ENCODE results near the gene MAPK10.
"Not testable (repeated sequence)": the region's sequence is repeated elsewhere in the genome, so short reads cannot be mapped to it uniquely, and the experiment has no call there.

MAPK10 gene

DNA sequence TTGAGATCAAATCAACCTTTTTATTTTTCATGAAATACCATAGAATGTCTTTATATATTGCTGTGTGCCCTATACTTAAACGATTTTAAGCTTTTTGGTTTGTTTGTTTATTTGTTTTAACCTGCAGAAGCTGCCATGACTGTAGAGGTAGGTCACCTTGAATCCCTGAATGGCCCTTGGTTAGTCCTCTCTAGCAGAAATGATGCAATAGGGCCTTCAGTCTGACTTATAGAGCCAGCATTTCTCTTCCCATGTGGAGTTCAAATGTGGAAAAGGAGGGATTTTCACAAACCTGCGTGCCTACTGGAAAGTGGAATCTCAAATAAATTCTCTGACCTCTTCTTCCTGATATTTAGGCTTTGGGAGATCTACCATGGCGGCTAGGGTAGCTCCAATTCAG, 327.9 kb downstream of the MAPK10 start:
- no peak for DNase-seq

DNA sequence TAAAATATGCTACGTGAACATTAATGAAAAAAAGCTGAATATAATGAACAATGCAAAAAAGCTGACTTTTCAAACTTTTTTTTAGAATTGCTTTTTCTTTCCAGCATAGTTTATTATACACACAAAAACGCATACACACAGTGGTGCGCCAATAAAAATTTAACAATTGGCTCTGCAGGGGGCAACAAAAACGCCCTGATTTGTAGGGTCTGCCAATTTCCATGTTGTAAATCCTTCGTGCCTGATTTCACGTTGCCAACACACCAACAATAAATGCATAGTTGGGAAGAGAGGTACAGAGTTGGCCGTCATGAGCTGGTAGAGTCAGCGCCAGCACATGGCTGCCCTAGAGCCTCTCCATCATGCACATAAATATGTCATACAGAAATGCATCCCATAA, 333.1 kb downstream of the MAPK10 start:
- DNase-seq: no peak

DNA sequence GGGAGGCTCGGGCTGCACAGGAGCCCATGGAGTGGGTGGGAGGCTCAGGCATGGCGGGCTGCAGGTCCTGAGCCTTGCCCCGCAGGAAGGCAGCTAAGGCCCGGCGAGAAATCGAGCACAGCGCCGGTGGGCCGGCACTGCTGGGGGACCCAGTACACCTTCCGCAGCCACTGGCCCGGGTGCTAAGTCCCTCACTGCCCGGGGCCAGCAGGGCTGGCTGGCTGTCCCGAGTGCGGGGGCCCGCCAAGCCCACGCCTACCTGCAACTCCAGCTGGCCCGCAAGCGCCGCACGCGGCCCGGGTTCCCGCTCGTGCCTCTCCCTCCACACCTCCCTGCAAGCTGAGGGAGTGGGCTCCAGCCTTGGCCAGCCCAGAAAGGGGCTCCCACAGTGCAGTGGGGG, 338.2 kb downstream of the MAPK10 start:
- not testable (repeated sequence) for DNase-seq

DNA sequence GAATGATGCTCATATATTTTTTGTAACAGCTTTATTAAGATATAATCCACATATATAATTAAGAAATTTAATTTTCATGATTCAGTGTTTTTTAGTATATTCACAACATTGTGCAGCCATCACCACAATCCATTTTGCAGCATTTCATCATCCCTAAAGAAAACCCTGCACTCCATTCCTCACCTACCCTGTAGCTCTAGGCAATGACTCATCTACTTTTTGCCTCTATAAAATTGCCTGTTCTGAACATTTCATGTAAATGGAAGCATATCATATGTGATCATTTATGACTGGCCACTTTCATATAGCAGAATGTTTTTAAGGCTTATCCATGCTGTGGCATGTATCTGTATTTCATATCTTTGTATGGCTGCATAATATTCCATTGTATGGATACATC, 339.9 kb downstream of the MAPK10 start:
- no peak for DNase-seq

DNA sequence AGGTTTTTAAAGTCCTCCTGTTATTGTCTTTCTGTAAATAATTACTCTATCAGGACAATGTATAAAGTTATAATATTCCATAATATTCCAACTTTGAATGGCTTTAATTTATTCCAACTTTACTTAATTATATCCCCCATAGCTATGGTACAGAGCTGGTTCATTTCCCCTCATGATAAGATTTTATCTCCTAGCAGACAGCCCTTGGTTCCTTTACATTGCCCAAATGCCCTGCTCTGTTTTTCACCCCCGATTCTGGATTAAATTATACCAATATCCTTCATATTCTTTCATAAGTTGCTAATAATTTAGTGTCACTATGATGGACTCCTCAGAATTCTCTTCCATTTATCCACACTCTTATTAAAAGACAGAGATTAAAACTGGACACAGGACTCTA, 340.5 kb downstream of the MAPK10 start:
- DNase-seq: no peak

DNA sequence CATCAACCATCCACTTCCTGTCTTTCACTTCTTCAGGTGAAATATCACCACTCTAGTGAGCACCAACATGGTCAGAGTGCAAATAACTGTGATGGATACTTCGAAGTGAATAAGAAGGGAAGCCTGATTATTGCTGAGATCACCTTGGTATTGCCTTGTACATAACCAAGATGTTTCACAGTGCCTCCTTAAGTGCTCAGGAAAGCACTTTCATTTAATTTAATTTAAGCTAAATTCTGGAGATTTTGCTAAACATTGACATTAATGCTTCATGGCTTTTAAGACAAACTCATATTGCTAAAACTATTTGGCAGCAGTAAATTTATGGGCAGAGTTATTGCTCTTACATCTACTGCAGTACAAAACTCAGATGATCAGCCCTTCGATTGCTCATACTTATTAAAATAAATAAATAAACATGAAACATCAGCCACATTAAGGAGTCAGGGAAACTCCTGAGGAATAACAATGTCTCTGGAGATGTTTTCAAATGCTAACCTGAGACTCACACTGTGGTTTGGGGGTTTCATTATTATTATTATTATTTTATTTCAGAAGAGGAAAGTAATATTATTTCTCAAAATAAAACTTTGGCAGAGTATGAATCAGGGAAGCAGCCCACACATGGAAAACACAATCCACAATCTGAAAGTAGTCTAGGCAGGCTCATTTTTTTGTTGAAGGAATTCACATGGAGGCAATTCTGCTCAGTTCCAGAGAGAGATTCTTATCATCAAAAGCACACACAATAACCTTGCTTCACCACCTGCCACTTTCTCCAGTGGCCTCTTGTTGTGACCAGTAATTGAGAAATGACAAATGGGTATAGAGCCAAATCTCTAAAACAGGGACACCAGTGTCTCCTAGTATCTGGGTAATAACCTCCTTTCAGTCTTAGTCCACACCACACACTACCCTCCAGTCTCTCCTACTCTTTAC, 344.2 kb downstream of the MAPK10 start:
- no peak for DNase-seq

DNA sequence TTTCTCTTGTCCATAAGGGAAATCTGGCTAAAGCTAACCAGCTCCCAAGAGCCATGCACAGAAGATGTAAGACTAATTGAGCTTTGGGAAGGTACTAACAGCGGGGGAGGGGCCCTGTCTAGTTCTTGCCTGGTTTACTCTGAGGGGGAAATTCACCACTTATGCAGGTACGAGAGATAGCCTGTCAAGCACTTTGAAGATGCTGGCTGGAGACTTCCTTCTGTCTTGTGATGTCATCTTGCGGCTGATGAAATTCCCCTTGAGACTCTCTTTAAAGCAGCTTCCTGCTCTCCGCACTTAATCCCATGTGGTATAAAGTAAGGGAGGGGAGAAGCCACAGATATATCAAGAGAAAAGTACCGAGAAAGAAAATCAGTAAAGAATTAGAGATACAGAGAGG, 345.3 kb downstream of the MAPK10 start:
- no peak for DNase-seq

DNA sequence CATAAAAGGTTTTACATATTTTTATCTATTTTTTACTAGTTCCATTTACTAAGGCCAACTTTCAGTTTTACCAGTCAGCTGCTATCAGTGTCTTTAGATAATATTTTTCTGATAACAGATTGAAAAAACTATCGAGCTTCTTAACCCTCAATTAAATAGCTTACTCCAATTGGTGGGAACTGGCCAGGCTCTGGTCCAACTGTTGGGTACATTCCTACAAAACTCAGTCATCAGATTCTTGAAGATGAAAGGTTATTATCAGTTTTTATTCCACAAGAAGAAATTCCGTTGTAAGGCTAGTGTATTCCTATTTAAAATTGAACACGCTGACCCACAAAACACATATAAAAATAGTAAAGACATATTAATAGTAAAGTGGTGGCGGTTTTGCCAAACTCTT, 346.2 kb downstream of the MAPK10 start:
- DNase-seq: no peak

DNA sequence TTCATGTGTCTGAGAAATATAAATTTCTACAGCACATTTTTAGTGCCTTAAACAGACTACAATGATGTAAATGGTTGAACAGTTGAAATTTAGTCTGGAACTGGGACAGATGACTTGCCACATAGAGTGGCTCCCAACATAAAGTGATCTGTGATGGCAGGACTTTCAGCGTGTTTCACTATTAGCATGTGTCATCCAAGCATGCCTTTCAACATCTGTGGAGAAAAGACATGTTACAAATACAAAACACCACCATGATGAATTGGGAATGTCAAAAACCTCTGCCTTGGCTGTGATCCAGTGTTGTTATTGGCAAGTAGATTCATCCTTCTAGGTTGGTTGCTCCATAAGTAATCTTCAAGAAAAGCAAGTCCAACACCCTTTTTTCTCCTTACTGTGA, 348.7 kb downstream of the MAPK10 start:
- no peak for DNase-seq

DNA sequence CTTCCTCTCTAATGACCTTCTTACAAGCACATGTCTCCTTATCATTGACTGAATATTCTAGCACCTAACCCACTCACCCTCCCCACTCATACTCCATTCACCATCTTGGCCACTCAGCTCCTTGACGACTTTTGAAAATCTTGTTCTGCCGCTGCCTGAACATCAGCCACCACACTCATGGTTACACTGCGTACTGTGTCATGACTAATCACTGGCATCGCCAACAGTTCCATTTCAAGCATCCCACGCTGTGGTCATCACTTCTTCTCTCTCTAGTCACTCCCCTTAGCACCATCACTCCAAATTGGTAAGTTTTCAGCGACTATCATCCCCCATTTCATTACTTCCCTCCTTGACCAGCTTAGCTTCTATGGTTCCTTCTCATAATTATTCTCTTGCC, 352.8 kb downstream of the MAPK10 start:
- DNase-seq: no peak

DNA sequence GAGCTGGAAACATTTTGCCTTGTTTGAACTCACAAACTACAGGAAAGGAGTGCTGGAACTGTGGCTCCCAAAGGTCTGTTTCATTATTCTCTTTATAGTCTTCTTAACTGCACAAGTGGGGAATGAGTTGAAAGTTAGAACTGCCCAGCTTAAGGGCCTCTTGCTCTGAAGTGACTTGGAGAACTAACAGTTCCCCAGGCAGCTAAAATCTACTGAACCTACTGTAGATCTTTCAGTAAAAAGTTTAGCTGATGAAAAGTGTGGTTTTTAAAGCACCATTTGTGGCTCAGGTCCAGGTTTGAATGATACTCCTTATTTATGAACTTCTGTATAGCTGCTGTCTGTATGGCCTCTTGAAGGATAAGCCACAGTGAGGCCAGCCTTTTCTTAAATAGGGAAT, 353.8 kb downstream of the MAPK10 start:
- DNase-seq: no peak

DNA sequence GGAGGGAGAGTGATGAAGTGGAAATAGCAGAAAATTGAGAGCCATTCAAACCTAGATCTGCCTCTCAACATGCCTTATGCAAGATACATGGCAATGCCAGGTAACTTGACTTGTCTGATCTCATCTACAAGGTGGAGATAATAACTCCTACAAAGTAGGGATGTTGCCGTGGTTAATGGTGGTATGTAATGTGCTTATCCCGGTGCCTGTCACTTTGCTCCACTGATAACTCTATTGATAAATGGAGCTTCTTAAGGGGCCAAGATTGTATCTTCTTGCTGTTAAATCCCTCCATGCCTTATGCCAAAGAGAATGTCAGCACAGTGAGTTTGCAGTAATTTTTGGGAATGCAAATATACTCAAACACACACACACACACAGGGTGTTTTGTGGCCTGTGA, 355.8 kb downstream of the MAPK10 start:
- no peak for DNase-seq

DNA sequence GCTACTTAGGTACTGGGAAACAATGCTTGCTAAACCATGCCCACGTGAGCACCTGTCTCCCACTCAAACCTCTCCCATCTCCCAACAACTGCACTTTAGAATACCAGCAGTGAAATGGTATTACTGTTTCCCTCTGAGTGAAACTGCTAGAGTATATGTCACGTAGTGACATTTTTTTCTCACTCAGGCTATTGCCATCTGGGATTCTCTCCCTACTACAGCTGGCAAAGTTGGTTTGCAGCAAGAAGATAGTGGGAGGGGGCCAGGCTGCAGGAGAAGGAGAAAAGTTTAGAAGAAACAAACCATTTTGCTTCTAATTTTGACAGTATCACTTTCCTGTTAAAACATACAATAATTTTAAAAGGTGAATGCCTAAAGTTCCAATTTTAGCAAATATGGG, 358.3 kb downstream of the MAPK10 start:
- no peak for DNase-seq

DNA sequence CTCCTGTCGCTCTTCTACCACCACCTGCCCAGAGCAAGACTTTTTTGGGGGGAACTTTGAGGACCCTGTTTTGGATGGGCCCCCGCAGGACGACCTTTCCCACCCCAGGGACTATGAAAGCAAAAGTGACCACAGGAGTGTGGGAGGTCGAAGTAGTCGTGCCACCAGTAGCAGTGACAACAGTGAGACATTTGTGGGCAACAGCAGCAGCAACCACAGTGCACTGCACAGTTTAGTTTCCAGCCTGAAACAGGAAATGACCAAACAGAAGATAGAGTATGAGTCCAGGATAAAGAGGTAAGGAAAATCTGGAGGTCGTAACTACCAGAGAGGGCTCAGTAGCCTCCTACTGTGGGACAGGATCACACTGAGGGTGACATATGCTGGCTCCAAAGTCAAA, 364.5 kb downstream of the MAPK10 start:
- no peak for DNase-seq

DNA sequence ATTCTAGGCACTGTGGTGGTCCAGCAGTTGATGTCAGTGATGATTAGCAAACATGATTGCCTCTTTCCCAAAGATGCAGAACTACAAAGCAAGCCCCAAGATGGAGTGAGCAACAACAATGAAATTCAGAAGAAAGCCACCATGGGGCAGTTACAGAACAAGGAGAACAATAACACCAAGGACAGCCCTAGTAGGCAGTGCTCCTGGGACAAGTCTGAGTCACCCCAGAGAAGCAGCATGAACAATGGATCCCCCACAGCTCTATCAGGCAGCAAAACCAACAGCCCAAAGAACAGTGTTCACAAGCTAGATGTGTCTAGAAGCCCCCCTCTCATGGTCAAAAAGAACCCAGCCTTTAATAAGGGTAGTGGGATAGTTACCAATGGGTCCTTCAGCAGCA, 365.3 kb downstream of the MAPK10 start:
- DNase-seq: no peak

DNA sequence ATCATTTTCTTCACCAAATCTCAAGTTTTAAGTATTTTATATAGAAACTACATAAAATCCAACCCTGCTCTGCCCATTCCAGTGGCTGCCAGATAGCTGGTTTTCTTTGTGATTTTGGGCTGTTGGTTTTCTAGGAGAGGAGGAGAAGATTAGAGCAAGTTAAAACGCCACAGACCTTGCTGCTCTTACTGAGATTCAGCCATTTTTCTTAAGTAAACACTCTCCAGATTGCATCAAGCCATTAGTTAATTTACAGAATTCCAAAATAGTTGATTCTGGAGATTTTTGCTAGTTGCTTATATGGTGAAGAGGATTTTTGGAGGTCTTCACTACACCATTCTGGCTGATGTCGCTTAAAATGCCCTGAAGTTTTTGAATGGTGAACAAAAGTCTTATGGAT, 366.2 kb downstream of the MAPK10 start:
- DNase-seq: no peak

DNA sequence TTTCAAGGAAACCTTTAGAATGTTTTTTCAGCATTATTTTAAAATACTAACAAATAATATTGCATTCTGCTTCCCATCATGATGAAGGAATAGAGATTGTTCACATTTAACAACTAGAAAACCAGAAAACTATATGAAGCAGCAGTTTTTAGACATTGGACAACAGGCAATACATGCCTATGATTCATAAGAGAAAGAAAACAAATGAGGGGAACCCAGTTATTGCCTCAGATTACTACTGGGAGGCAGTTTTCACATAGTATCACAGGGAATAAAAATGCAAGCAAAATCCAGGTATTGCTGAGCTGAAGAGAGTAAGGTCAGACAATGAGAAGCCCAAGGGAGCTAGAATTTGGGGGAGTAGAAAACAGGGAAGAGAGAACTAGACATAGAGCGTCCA, 373.6 kb downstream of the MAPK10 start:
- no peak for DNase-seq

DNA sequence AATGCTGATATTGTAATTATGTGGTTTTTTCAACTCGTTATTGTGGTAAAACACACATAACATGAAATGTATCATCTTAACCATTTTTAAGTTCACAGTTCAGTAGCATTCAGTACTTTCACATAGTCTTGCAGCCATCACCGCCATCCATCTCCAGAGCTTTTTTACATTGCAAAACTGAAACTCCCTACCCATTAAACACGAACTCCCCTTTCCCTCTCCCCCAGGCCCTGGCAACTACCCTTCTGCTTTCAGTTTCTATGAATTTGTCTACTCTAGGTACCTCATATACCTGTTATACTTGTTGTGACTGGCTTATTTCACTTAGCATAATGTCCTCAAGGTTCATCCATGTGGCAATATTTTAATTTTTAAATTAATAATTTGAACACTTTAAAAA, 380.6 kb downstream of the MAPK10 start:
- DNase-seq: no peak

DNA sequence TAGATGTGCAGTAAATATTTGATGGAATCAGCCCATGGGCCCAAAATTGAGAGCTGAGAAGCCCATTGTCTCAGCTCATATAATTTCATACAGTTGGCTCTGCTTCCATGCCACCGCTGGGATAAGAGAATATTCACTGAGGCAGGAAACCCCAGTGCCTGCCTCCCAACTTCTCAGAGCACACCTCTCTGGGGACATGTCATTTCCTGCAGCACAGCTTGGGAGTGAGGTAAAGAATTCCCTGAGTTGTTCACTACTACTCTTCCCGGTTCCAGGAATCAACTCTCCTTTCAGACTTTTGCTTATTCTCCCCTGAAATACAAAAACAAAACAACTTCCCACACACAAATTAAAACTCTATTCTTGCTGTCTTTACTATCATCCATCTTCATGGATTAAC, 389.3 kb downstream of the MAPK10 start:
- no peak for DNase-seq

DNA sequence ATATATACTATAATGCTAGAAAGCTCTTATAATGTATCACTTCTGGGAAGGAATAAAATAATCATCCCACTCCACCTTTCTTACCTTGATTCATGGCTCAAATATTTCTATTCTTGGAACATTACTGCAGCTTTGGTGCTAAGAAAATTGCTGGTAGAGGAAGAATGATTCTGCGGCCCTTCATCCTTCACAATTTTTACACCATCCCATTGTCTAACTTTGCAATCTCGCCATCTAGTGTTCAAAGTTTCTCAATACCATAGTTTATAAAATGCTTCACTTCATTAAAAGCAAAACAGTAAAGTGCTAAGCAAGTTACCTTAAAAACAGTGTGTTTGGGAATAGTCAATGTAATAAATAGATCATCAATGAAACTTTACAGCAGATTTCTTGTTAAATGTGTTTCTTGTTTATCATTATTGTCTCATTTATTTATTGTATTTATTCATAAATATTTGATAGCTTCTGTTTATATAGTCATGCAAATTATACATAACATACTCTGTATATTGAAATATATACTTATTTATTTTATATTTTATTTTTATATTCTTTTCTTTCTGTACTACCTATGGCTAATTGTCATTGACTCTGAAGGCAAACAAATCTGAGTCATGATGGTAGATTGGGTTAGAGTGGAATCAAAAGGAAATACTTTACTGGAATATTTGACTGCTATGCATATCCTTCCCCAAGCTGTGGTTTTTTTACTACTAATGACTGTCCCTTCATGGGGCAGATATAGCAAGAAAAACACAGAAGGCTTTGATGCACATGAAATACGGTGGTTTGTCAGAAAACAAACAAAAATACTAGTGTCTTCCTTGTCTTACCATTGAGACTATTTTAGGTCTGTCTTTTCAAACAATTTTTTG, 390.7 kb downstream of the MAPK10 start:
- DNase-seq: no peak

DNA sequence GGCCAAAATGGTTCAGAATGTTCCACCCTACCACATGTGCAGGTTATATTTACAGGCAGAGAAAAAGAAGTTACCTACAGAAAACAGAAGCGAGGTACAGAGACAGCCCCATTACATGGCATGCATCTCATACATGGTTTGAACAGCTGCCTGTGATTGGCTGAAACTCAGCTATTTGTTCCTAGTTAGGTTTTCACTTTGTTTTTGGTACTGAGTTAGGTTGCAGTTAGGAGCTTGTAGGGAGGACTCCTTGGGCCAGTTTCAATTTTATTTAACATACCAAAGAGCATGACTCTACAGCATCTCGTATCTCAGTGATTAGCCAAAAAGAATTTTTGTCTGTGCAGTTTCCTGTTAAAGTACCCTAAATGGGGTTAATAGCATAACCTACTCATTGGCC, 392.0 kb downstream of the MAPK10 start:
- DNase-seq: no peak

DNA sequence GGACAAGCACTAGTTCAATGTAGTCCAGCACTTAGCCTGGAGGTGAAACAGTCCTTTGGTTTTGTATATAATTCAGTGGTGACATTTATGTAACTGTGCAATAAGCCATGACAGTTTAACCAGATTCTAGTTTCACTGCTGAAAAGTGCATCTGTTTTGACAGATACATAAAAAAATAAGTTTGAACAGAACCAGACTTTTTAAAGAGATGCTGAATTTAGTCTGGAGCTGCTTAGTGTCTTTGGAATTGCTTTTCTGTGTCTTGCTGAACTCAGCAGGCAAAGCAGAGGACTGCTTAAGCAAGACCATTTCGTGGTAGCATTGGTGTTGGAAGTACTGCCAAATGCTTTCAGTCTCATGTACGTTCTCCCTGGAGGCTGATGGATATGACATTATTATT, 393.5 kb downstream of the MAPK10 start:
- DNase-seq: no peak

DNA sequence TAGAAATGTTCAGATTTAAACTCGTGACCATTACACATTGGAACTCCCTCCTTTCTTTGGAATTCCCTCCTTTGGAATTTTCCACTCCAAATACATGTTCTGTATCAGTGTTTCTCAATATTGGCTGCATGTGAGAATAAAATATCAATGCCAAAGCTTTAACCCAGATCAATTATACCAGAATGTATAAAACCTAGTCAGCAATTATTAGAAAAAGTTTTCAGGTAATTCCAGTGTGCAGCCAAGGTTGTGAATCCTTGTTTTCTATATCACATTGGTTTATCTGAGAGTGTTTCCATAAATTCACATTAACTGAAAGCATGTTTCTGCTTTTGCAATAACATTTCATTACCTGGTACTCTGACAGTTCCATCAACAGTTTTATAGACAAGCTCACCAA, 394.3 kb downstream of the MAPK10 start:
- no peak for DNase-seq

DNA sequence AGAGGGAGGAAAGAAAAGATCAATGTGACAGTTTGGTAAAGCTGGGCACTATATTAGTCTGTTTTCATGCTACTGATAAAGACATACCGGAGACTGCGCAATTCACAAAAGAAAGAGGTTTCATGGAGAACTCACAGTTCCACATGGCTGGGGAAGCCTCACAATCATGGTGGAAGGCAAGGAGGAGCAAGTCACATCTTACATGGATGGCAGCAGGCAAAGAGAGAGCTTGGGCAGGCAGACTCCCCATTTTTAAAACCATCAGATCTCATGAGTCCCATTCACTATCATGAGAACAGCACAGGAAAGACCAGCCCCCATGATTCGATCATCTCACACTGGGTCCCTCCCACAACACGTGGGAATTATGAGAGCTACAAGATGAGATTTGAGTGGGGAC, 394.8 kb downstream of the MAPK10 start:
- not testable (repeated sequence) for DNase-seq

All from activated T-cell treated with anti-CD3 and anti-CD28 coated beads, Interleukin-2, amount 50 U/mL, for 48 hours (primary cell).